Effector CD4-positive, alpha-beta T cell (primary cell): Measurements from ENCODE around the gene KCNT1.

Source experiments
- DNase-seq: peaks from one replicate; pipeline ENCODE4 v3.0.0-alpha.2; 2020

The KCNT1 gene

GRCh38 chr9:135825435-135826187 lies 123.6 kb downstream of the KCNT1 start:
- DNase-seq: no peak

GRCh38 chr9:135826188-135826545 lies 124.2 kb downstream of the KCNT1 start:
- DNase-seq: no peak

GRCh38 chr9:135827301-135827700 lies 125.3 kb downstream of the KCNT1 start:
- no peak for DNase-seq

GRCh38 chr9:135827866-135828580 lies 126.0 kb downstream of the KCNT1 start:
- no peak for DNase-seq

GRCh38 chr9:135828656-135829055 lies 126.7 kb downstream of the KCNT1 start:
- DNase-seq: no peak

- DNase-seq: no peak
Observed at GRCh38 chr9:135830496-135830895, 128.5 kb downstream of the KCNT1 start.

GRCh38 chr9:135833864-135834263 lies 131.9 kb downstream of the KCNT1 start:
- DNase-seq: no peak

GRCh38 chr9:135835131-135835530 lies 133.1 kb downstream of the KCNT1 start:
- no peak for DNase-seq

GRCh38 chr9:135839516-135839915 lies 137.5 kb downstream of the KCNT1 start:
- no peak for DNase-seq

GRCh38 chr9:135840107-135840506 lies 138.1 kb downstream of the KCNT1 start:
- no peak for DNase-seq

GRCh38 chr9:135840539-135840938 lies 138.6 kb downstream of the KCNT1 start:
- DNase-seq: no peak
